ENCODE results near the gene MTA2.

GRCh38 chr11:62600367-62601121 lies 1.1 kb downstream of the MTA2 start:
- TF ChIP-seq CTCF (conservative IDR thresholded peaks at IDR 0.05; ENCODE audit: low read length) (no peak), EZH2phosphoT487 (IDR thresholded peaks at IDR 0.05; ENCODE audit: borderline replicate concordance, low read depth, low read length) (no peak)

Data from OCI-LY7 (cell line).